AG04449 (cell line): ENCODE data around the gene GRK3.
"Not testable (repeated sequence)": the region's sequence is repeated elsewhere in the genome, so short reads cannot be mapped to it uniquely, and the experiment has no call there.

Experiments
- CTCF ChIA-PET: fragments of 350-600 bp; formaldehyde crosslinking; extraction: SDS; loops from one replicate; lab custom pipeline; 2021; ENCODE audit warnings: antibody characterized with exemption; lab: Yijun Ruan, JAX
- POLR2A ChIA-PET: fragments of 400-600, 350-600 bp; formaldehyde crosslinking; extraction: SDS; loops from one replicate; lab custom pipeline; 2020; ENCODE audit warnings: antibody characterized with exemption, inconsistent platforms; lab: Yijun Ruan, JAX
- DNase-seq: peaks from one replicate; pipeline ENCODE4 v3.0.0-alpha.2; 2010; ENCODE audit warnings: low read depth, low spot score
- H3K4me3 ChIP-seq: 2 replicates; pipeline ENCODE4 v1.5.1; 2011; ENCODE audit warnings: low read depth, mild to moderate bottlenecking, control low read depth, low read length
- CTCF ChIP-seq: IDR thresholded peaks from one replicate; pipeline ENCODE4 v1.5.1; 2011; ENCODE audit warnings: mild to moderate bottlenecking, moderate library complexity, low read length, control low read depth, inconsistent platforms; ENCODE audit not compliant: insufficient read depth; ENCODE audit errors: missing control alignments

Gene GRK3

GRCh38 chr22:25545146-25545545, 19.3 kb upstream of the GRK3 start:
- H3K4me3 ChIP-seq = no peak overlapping the region
- CTCF ChIA-PET = no interaction called here
- no peak for TF ChIP-seq CTCF
- DNase-seq = no peak
- POLR2A ChIA-PET = no interaction called here

GRCh38 chr22:25545672-25546071, 18.8 kb upstream of the GRK3 start:
- ChIA-PET CTCF (no interaction called here), POLR2A (no interaction called here)
- no peak for TF ChIP-seq CTCF
- no peak overlapping the region for H3K4me3 ChIP-seq
- no peak for DNase-seq

GRCh38 chr22:25546242-25546641, 18.2 kb upstream of the GRK3 start:
- no peak overlapping the region for H3K4me3 ChIP-seq
- no peak for DNase-seq
- ChIA-PET CTCF (no interaction called here), POLR2A (no interaction called here)
- no peak for TF ChIP-seq CTCF

- no peak for TF ChIP-seq CTCF
- ChIA-PET CTCF (no interaction called here), POLR2A (no interaction called here)
- no peak overlapping the region for H3K4me3 ChIP-seq
- no peak for DNase-seq
Measured at GRCh38 chr22:25546751-25547150, 17.7 kb upstream of the GRK3 start.

GRCh38 chr22:25548866-25549464, 15.5 kb upstream of the GRK3 start:
- POLR2A ChIA-PET = no interaction called here

GRCh38 chr22:25551396-25551795, 13.1 kb upstream of the GRK3 start:
- POLR2A ChIA-PET = no interaction called here
- no peak for DNase-seq

More at GRCh38 chr22:25548866-25549464, 15.5 kb upstream of the GRK3 start:
- H3K4me3 ChIP-seq = no peak overlapping the region
- DNase-seq = no peak
- TF ChIP-seq CTCF = no peak
- CTCF ChIA-PET = no interaction called here

GRCh38 chr22:25552405-25552804, 12.1 kb upstream of the GRK3 start:
- CTCF ChIA-PET, H3K4me3 ChIP-seq, POLR2A ChIA-PET: not testable (repeated sequence)
- DNase-seq = peak; percentile 28

More at GRCh38 chr22:25551396-25551795, 13.1 kb upstream of the GRK3 start:
- H3K4me3 ChIP-seq = no peak overlapping the region
- CTCF ChIA-PET = no interaction called here
- TF ChIP-seq CTCF = no peak
